ENCODE data around the gene ZFYVE27.

- TF ChIP-seq CTCF (IDR thresholded peaks at IDR 0.05; ENCODE audit: poor library complexity, severe bottlenecking) = no peak
- no peak for TF ChIP-seq TAF1 (IDR thresholded peaks at IDR 0.05; ENCODE audit: low read depth)
These were observed 32.6 kb upstream of the ZFYVE27 start for GRCh38 chr10:97704341-97704740.

Data from neural cell (in vitro differentiated cells).